Ishikawa (cell line): Measurements from ENCODE around the gene NBPF14.
"Not testable (repeated sequence)": the region's sequence is repeated elsewhere in the genome, so short reads cannot be mapped to it uniquely, and the experiment has no call there.

Experiments used
- CREB1 ChIP-seq: IDR thresholded peaks from 2 replicates; pipeline ENCODE4 v1.6.1; 2012; ENCODE audit warnings: low read depth
- ZBTB7A ChIP-seq: IDR thresholded peaks from 2 replicates; pipeline ENCODE4 v1.6.1; 2012; ENCODE audit warnings: low read depth
- TF ChIP-seq, protein P1 (sequence below): IDR thresholded peaks from 2 replicates; pipeline ENCODE4 v1.6.1; 2012

DNA sequence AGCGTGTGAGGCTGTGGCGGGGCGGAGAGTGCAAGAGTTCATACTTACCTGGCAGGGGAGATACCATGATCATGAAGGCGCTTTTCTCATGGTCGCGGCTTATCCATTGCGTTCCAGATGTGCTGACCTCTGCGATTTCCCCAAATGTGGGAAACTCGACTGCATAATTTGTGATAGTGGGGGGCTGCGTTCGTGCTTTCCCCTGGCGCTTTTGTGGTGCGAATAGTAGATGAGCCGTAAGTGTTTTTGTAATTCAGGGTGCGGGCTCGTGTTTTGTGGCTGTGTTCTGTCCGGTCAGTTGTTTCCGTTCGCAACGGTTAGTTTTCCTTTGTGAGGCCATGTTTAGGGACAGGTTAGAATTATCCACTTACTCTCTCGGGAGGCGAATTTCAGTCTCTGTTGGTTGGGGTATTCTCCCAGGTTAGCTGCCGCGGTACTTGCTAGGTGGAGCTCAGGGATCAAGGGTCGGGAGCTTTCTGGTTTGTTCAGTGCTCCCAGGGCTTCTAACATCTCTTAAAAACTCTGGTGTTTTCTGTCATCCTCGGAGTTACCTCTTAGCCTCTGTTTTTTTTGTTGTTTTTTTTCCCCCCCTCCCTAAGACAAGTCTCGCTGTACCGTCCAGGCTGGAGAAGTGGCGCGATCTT is 73.1 kb downstream of the NBPF14 start:
- TF ChIP-seq ZBTB7A: peak; percentile 25; the same call in 1 of the 2 replicates
- TF ChIP-seq CREB1: not testable (repeated sequence)
- TF ChIP-seq, protein P1, sequence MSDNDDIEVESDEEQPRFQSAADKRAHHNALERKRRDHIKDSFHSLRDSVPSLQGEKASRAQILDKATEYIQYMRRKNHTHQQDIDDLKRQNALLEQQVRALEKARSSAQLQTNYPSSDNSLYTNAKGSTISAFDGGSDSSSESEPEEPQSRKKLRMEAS: peak; percentile 65; the same call in 1 of the 2 replicates
